ENCODE measurements around the gene NOS3.

The NOS3 gene

GRCh38 chr7:151053096-151053495 lies 62.3 kb downstream of the NOS3 start:
- peaks cover 2% of the 10 kb centered on the region for H3K36me3 Mint-ChIP-seq (ENCODE audit: insufficient read depth)
- no peak overlapping the region for H3K4me3 Mint-ChIP-seq
- peaks cover 15% of the 10 kb centered on the region for H3K4me1 Mint-ChIP-seq
- no peak for DNase-seq (ENCODE audit: low spot score in 2 of 2)
- ATAC-seq (replicated peaks; ENCODE audit: extremely low read depth, poor library complexity, severe bottlenecking), result no peak
- peaks cover 16% of the 10 kb centered on the region for H3K27me3 Mint-ChIP-seq
- no peaks in the 10 kb centered on the region for H3K9me3 Mint-ChIP-seq
- H3K27ac Mint-ChIP-seq (ENCODE audit: low read depth), result no peak overlapping the region

- no peak overlapping the region for H3K4me3 Mint-ChIP-seq
- H3K27ac Mint-ChIP-seq (ENCODE audit: low read depth), result no peak overlapping the region
- no peaks in the 10 kb centered on the region for H3K9me3 Mint-ChIP-seq
- peaks cover 6% of the 10 kb centered on the region for H3K36me3 Mint-ChIP-seq (ENCODE audit: insufficient read depth)
- peaks cover 21% of the 10 kb centered on the region for H3K4me1 Mint-ChIP-seq
- DNase-seq (ENCODE audit: low spot score in 2 of 2) (no peak), ATAC-seq (replicated peaks; ENCODE audit: extremely low read depth, poor library complexity, severe bottlenecking) (no peak)
- H3K27me3 Mint-ChIP-seq, result peaks cover 16% of the 10 kb centered on the region
Observed at GRCh38 chr7:151053751-151054150, 62.9 kb downstream of the NOS3 start.

GRCh38 chr7:151056283-151056665 lies 65.5 kb downstream of the NOS3 start:
- Mint-ChIP-seq H3K27ac (ENCODE audit: low read depth) (no peak overlapping the region), H3K4me1 (peaks cover 31% of the 10 kb centered on the region), H3K36me3 (ENCODE audit: insufficient read depth) (peaks cover 14% of the 10 kb centered on the region), H3K9me3 (no peaks in the 10 kb centered on the region), H3K27me3 (peaks cover 16% of the 10 kb centered on the region), H3K4me3 (peak overlapping the region; percentile 94)
- no peak for DNase-seq (ENCODE audit: low spot score in 2 of 2)
- ATAC-seq (replicated peaks; ENCODE audit: extremely low read depth, poor library complexity, severe bottlenecking), result no peak

- Mint-ChIP-seq H3K27me3 (peaks cover 13% of the 10 kb centered on the region), H3K27ac (ENCODE audit: low read depth) (no peak overlapping the region), H3K4me1 (peaks cover 37% of the 10 kb centered on the region), H3K36me3 (ENCODE audit: insufficient read depth) (peaks cover 14% of the 10 kb centered on the region), H3K4me3 (peak overlapping the region; percentile 94), H3K9me3 (no peaks in the 10 kb centered on the region)
- no peak for DNase-seq (ENCODE audit: low spot score in 2 of 2)
- ATAC-seq (replicated peaks; ENCODE audit: extremely low read depth, poor library complexity, severe bottlenecking), result no peak
Observed at GRCh38 chr7:151056666-151057505, 66.1 kb downstream of the NOS3 start.

- peak within 1 kb of the TSS; percentile 94 for H3K4me3 Mint-ChIP-seq
- H3K9me3 Mint-ChIP-seq, result no peaks in the 10 kb centered on the region
- H3K4me1 Mint-ChIP-seq, result peaks cover 38% of the 10 kb centered on the region
- peaks cover 6% of the 10 kb centered on the region for H3K27me3 Mint-ChIP-seq
- H3K36me3 Mint-ChIP-seq (ENCODE audit: insufficient read depth), result peaks cover 14% of the 10 kb centered on the region
- peak within 1 kb of the TSS; percentile 95 for H3K27ac Mint-ChIP-seq (ENCODE audit: low read depth)
- DNase-seq (ENCODE audit: low spot score in 2 of 2) (no peak), ATAC-seq (replicated peaks; ENCODE audit: extremely low read depth, poor library complexity, severe bottlenecking) (peak; percentile 1)
Observed at GRCh38 chr7:151057506-151057988, 66.7 kb downstream of the NOS3 start, which contains the start of gene CDK5. TSS of gene CDK5 (minus strand) at chr7:151057897. CDS start at chr7:151057848, 49 bp downstream.

GRCh38 chr7:151057989-151058780 lies 67.4 kb downstream of the NOS3 start:
- Mint-ChIP-seq H3K27ac (ENCODE audit: low read depth) (peak overlapping the region; percentile 95), H3K9me3 (no peaks in the 10 kb centered on the region), H3K4me3 (peak overlapping the region; percentile 94), H3K27me3 (peaks cover under 1% of the 10 kb centered on the region), H3K4me1 (peaks cover 34% of the 10 kb centered on the region), H3K36me3 (ENCODE audit: insufficient read depth) (peaks cover 14% of the 10 kb centered on the region)
- ATAC-seq (replicated peaks; ENCODE audit: extremely low read depth, poor library complexity, severe bottlenecking) (peak; percentile 93), DNase-seq (ENCODE audit: low spot score in 2 of 2) (peak; percentile 91 to 94)

- peak overlapping the region; percentile 94 for H3K4me3 Mint-ChIP-seq
- DNase-seq (ENCODE audit: low spot score in 2 of 2) (no peak), ATAC-seq (replicated peaks; ENCODE audit: extremely low read depth, poor library complexity, severe bottlenecking) (no peak)
- H3K9me3 Mint-ChIP-seq, result no peaks in the 10 kb centered on the region
- H3K36me3 Mint-ChIP-seq (ENCODE audit: insufficient read depth), result peaks cover 16% of the 10 kb centered on the region
- H3K4me1 Mint-ChIP-seq, result peaks cover 34% of the 10 kb centered on the region
- no peaks in the 10 kb centered on the region for H3K27me3 Mint-ChIP-seq
- H3K27ac Mint-ChIP-seq (ENCODE audit: low read depth), result peak overlapping the region; percentile 95
Observed at GRCh38 chr7:151058781-151059366, 68.1 kb downstream of the NOS3 start.

GRCh38 chr7:151059367-151060112 lies 68.7 kb downstream of the NOS3 start, which contains the start of gene SLC4A2:
TSS of gene SLC4A2 (plus strand) at chr7:151059589. CDS start at chr7:151061988, 2,399 bp downstream.
- no peaks in the 10 kb centered on the region for H3K27me3 Mint-ChIP-seq
- peaks cover 34% of the 10 kb centered on the region for H3K4me1 Mint-ChIP-seq
- H3K36me3 Mint-ChIP-seq (ENCODE audit: insufficient read depth), result peaks cover 20% of the 10 kb centered on the region
- peak within 1 kb of the TSS; percentile 95 for H3K27ac Mint-ChIP-seq (ENCODE audit: low read depth)
- DNase-seq (ENCODE audit: low spot score in 2 of 2) (peak; percentile 44 to 49), ATAC-seq (replicated peaks; ENCODE audit: extremely low read depth, poor library complexity, severe bottlenecking) (no peak)
- no peaks in the 10 kb centered on the region for H3K9me3 Mint-ChIP-seq
- peak within 1 kb of the TSS; percentile 94 for H3K4me3 Mint-ChIP-seq

GRCh38 chr7:151060113-151060415 lies 69.2 kb downstream of the NOS3 start:
- ATAC-seq (replicated peaks; ENCODE audit: extremely low read depth, poor library complexity, severe bottlenecking) (no peak), DNase-seq (ENCODE audit: low spot score in 2 of 2) (no peak)
- H3K27me3 Mint-ChIP-seq, result no peaks in the 10 kb centered on the region
- no peaks in the 10 kb centered on the region for H3K9me3 Mint-ChIP-seq
- H3K36me3 Mint-ChIP-seq (ENCODE audit: insufficient read depth), result peaks cover 20% of the 10 kb centered on the region
- peak overlapping the region; percentile 16 for H3K27ac Mint-ChIP-seq (ENCODE audit: low read depth)
- H3K4me1 Mint-ChIP-seq, result peaks cover 34% of the 10 kb centered on the region
- H3K4me3 Mint-ChIP-seq, result peak overlapping the region; percentile 94

- no peak for DNase-seq (ENCODE audit: low spot score in 2 of 2)
- Mint-ChIP-seq H3K27me3 (no peaks in the 10 kb centered on the region), H3K9me3 (no peaks in the 10 kb centered on the region), H3K4me1 (peaks cover 34% of the 10 kb centered on the region), H3K27ac (ENCODE audit: low read depth) (peak overlapping the region; percentile 16), H3K36me3 (ENCODE audit: insufficient read depth) (peaks cover 24% of the 10 kb centered on the region), H3K4me3 (peak overlapping the region; percentile 94)
- no peak for ATAC-seq (replicated peaks; ENCODE audit: extremely low read depth, poor library complexity, severe bottlenecking)
Observed at GRCh38 chr7:151060416-151061212, 69.8 kb downstream of the NOS3 start.

GRCh38 chr7:151061213-151062110 lies 70.6 kb downstream of the NOS3 start:
- H3K4me3 Mint-ChIP-seq, result peak overlapping the region; percentile 94
- ATAC-seq (replicated peaks; ENCODE audit: extremely low read depth, poor library complexity, severe bottlenecking) (no peak), DNase-seq (ENCODE audit: low spot score in 2 of 2) (no peak)
- peaks cover 34% of the 10 kb centered on the region for H3K4me1 Mint-ChIP-seq
- H3K27me3 Mint-ChIP-seq, result no peaks in the 10 kb centered on the region
- H3K27ac Mint-ChIP-seq (ENCODE audit: low read depth), result no peak overlapping the region
- peaks cover 26% of the 10 kb centered on the region for H3K36me3 Mint-ChIP-seq (ENCODE audit: insufficient read depth)
- no peaks in the 10 kb centered on the region for H3K9me3 Mint-ChIP-seq

Measured in central memory CD8-positive, alpha-beta T cell (primary cell).